Motor neuron (in vitro differentiated cells): ENCODE results near the gene NFKBIA. TPM values are rescaled to one million over a fixed set of nuclear protein-coding genes. Genes with fewer than 3 reads are reported as not detected.

Experiments used
- ATAC-seq, 8 experiments: fragments of 200-7000 bp; cut with Tn5 transposase; replicated peaks in 6 of 8; 2 replicates each; pipeline ENCODE4 v1.8.0; 2021; ENCODE audit warnings: mild to moderate bottlenecking in 8 of 8, moderate library complexity in 8 of 8
- H3K27ac ChIP-seq, 2 donors: fragments of 250-450 bp; sonication (Bioruptor Pico); 2 replicates each; pipeline ENCODE4 v1.9.0; 2021; ENCODE audit warnings: antibody characterized with exemption in 2 of 2, mild to moderate bottlenecking in 2 of 2, moderate library complexity in 1 of 2
- H3K4me1 ChIP-seq, 2 donors: fragments of 250-450 bp; sonication (Bioruptor Pico); replicated peaks in 1 of 2; 2 replicates each; pipeline ENCODE4 v1.6.1; 2021; ENCODE audit warnings: antibody characterized with exemption in 2 of 2, mild to moderate bottlenecking in 2 of 2, moderate library complexity in 1 of 2
- H3K4me3 ChIP-seq, 5 donors: fragments of 250-450 bp; sonication (Bioruptor Pico); 2 replicates each; pipeline ENCODE4 v1.9.0; 2021; ENCODE audit warnings: antibody characterized with exemption in 5 of 5, mild to moderate bottlenecking in 5 of 5, moderate library complexity in 4 of 5
- WGBS, 10 experiments: fragments of 450-650 bp; shearing (Covaris generic); methylation state at CpG; one replicate each; pipeline ENCODE4 v1.0.0; 2022; 5-methylcytosine and 5-hydroxymethylcytosine counted together
- in situ Hi-C, 9 experiments: fragments of 400-800 bp; cut with MboI; loops; one replicate each; pipeline ENCODE4 v1.15.0; 2021; ENCODE audit warnings: low sequenced_read_pairs in 9 of 9, low pct_unique_long_range_greater_than_20kb in 2 of 9; ENCODE audit not compliant: unreplicated experiment in 9 of 9
- total RNA-seq, 8 experiments: library from RNA; unstranded; fragments of 300-600 nt; gene quantifications; 2 replicates each; pipeline versions ENCODE4 v1.2.3 to v1.2.4, GENCODE V29; 2022

The NFKBIA gene
- total RNA-seq, 8 experiments from 2014 or later: 19.6 to 157 (median 36.2) TPM

GRCh38 chr14:35423621-35424020 is 19.1 kb upstream of the NFKBIA start:
- in situ Hi-C loops: loop anchor here in 7 of 9 experiments (25.0 kb wide), 4 partner anchors 211 to 761 kb away; no protein-coding TSS in a partner anchor
- Histone ChIP-seq H3K4me1 (peaks cover 0 to 3% of the 10 kb centered on the region in 2 donors), H3K27ac (no peak overlapping the region), H3K4me3 (no peak overlapping the region)
- no peak for ATAC-seq

- peak in 3 of 8 experiments; percentile 35 to 80 (median 79) for ATAC-seq
- Histone ChIP-seq H3K4me3 (no peak overlapping the region), H3K4me1 (peaks cover 0 to 3% of the 10 kb centered on the region in 2 donors), H3K27ac (no peak overlapping the region)
- in situ Hi-C loops: loop anchor here in 7 of 9 experiments (25.0 kb wide), 4 partner anchors 208 to 758 kb away; no protein-coding TSS in a partner anchor
- WGBS, 10 experiments: 13 to 93% (median 60%) methylated on average over 1 to 7 of the region's 7 CpGs; no CpG with 5 or more reads in 1 of the 10 experiments
These were observed 15.7 kb upstream of the NFKBIA start for GRCh38 chr14:35420036-35420811.

- WGBS, 10 experiments: 55 to 100% (median 73%) methylated on average over 1 to 7 of the region's 7 CpGs; no CpG with 5 or more reads in 3 of the 10 experiments
- Histone ChIP-seq H3K4me1 (peaks cover 0 to 3% of the 10 kb centered on the region in 2 donors), H3K27ac (no peak overlapping the region), H3K4me3 (no peak overlapping the region)
- in situ Hi-C loops: loop anchor here (10.0 to 25.0 kb wide), 7 partner anchors 207 to 757 kb away; no protein-coding TSS in a partner anchor
- ATAC-seq: peak in 1 of 8 experiments; percentile 17
These were observed 14.9 kb upstream of the NFKBIA start for GRCh38 chr14:35419429-35419841.

- in situ Hi-C loops: loop anchor here (10.0 to 25.0 kb wide), 7 partner anchors 206 to 756 kb away; no protein-coding TSS in a partner anchor
- no peak for ATAC-seq
- WGBS, 10 experiments: 0 to 79% (median 63%) methylated on average over 1 to 2 of the region's 2 CpGs; no CpG with 5 or more reads in 1 of the 10 experiments
These were observed 13.5 kb upstream of the NFKBIA start for GRCh38 chr14:35418093-35418492.

GRCh38 chr14:35416108-35416750 is 11.7 kb upstream of the NFKBIA start:
- WGBS, 10 experiments: 10 to 100% (median 58%) methylated on average over 1 to 4 of the region's 5 CpGs; no CpG with 5 or more reads in 1 of the 10 experiments
- Histone ChIP-seq H3K4me3 (no peak overlapping the region), H3K4me1 (peaks cover 0 to 4% of the 10 kb centered on the region in 2 donors), H3K27ac (no peak overlapping the region)
- in situ Hi-C loops: loop anchor here (10.0 to 25.0 kb wide), 7 partner anchors 204 to 754 kb away; no protein-coding TSS in a partner anchor
- ATAC-seq: no peak

More at GRCh38 chr14:35418093-35418492, 13.5 kb upstream of the NFKBIA start:
- peaks cover under 1 to 3% of the 10 kb centered on the region in 2 donors for H3K4me1 ChIP-seq
- H3K27ac ChIP-seq: no peak overlapping the region
- no peak overlapping the region for H3K4me3 ChIP-seq

- in situ Hi-C loops: loop anchor here (10.0 to 25.0 kb wide), 7 partner anchors 202 to 752 kb away; no protein-coding TSS in a partner anchor
- 0 to 60% (median 35%) methylated on average over 2 to 4 of the region's 4 CpGs; no CpG with 5 or more reads in 4 of the 10 experiments for WGBS, 10 experiments
- Histone ChIP-seq H3K4me3 (no peak overlapping the region), H3K27ac (no peak overlapping the region), H3K4me1 (peaks cover 0 to 4% of the 10 kb centered on the region in 2 donors)
- peak in 3 of 8 experiments; percentile 77 to 85 (median 83) for ATAC-seq
These were observed 9.8 kb upstream of the NFKBIA start for GRCh38 chr14:35414365-35414764.

GRCh38 chr14:35412272-35413056 is 7.9 kb upstream of the NFKBIA start:
- H3K4me3 ChIP-seq: no peak overlapping the region
- peak in 7 of 8 experiments; percentile 31 to 57 (median 36) for ATAC-seq
- in situ Hi-C loops: loop anchor here (10.0 to 25.0 kb wide), 7 partner anchors 200 to 750 kb away; no protein-coding TSS in a partner anchor

GRCh38 chr14:35410858-35411257 is 6.3 kb upstream of the NFKBIA start:
- H3K27ac ChIP-seq: no peak overlapping the region
- H3K4me3 ChIP-seq: no peak overlapping the region
- in situ Hi-C loops: loop anchor here (10.0 to 25.0 kb wide), 7 partner anchors 199 to 749 kb away; no protein-coding TSS in a partner anchor
- ATAC-seq: no peak
- H3K4me1 ChIP-seq: peaks cover 4 to 5% of the 10 kb centered on the region in 2 donors
- WGBS, 10 experiments: 83 to 100% (median 94%) methylated on average over 1 to 6 of the region's 6 CpGs; no CpG with 5 or more reads in 3 of the 10 experiments

More at GRCh38 chr14:35412272-35413056, 7.9 kb upstream of the NFKBIA start:
- Histone ChIP-seq H3K27ac (no peak overlapping the region), H3K4me1 (peaks cover 0 to 4% of the 10 kb centered on the region in 2 donors)
- WGBS, 10 experiments: 74 to 100% (median 88%) methylated on average over 1 to 10 of the region's 12 CpGs; no CpG with 5 or more reads in 1 of the 10 experiments

GRCh38 chr14:35409595-35409994 is 5.0 kb upstream of the NFKBIA start:
- H3K27ac ChIP-seq: no peak overlapping the region
- in situ Hi-C loops: loop anchor here in 7 of 9 experiments (25.0 kb wide), 4 partner anchors 197 to 747 kb away; no protein-coding TSS in a partner anchor
- 100% methylated on average over 1 of the region's 1 CpG; no CpG with 5 or more reads in 9 of the 10 experiments for WGBS, 10 experiments
- peaks cover 4 to 11% of the 10 kb centered on the region in 2 donors for H3K4me1 ChIP-seq
- H3K4me3 ChIP-seq: no peak overlapping the region
- ATAC-seq: no peak

- H3K4me3 ChIP-seq: no peak overlapping the region
- in situ Hi-C loops: loop anchor here in 7 of 9 experiments (25.0 kb wide), 4 partner anchors 196 to 746 kb away; no protein-coding TSS in a partner anchor
- WGBS, 10 experiments: 40 to 96% (median 91%) methylated on average over 1 to 7 of the region's 8 CpGs; no CpG with 5 or more reads in 4 of the 10 experiments
- H3K4me1 ChIP-seq: peaks cover 8 to 15% of the 10 kb centered on the region in 2 donors
- no peak overlapping the region for H3K27ac ChIP-seq
- ATAC-seq: no peak
These were observed 3.5 kb upstream of the NFKBIA start for GRCh38 chr14:35408026-35408425.

- no peak overlapping the region for H3K4me3 ChIP-seq
- no peak overlapping the region for H3K27ac ChIP-seq
- WGBS, 10 experiments: 0 to 100% (median 78%) methylated on average over 1 of the region's 1 CpG; no CpG with 5 or more reads in 5 of the 10 experiments
- peaks cover 11 to 15% of the 10 kb centered on the region in 2 donors for H3K4me1 ChIP-seq
- no peak for ATAC-seq
- in situ Hi-C loops: loop anchor here in 7 of 9 experiments (25.0 kb wide), 4 partner anchors 195 to 745 kb away; no protein-coding TSS in a partner anchor
These were observed 2.7 kb upstream of the NFKBIA start for GRCh38 chr14:35407306-35407630.
